Neural progenitor cell (in vitro differentiated cells): ENCODE measurements around the gene ZXDC.

Experiments
- EZH2 ChIP-seq: fragments of 200-600 bp; sonication (generic); IDR thresholded peaks from 2 replicates; pipeline ENCODE4 v1.6.1; 2017; ENCODE audit warnings: antibody characterized with exemption, mild to moderate bottlenecking, moderate library complexity
- EZH2phosphoT487 ChIP-seq: fragments of 200-600 bp; sonication (generic); IDR thresholded peaks from 2 replicates; pipeline ENCODE4 v1.6.1; 2017; ENCODE audit warnings: antibody characterized with exemption
- TF ChIP-seq, protein P1 (sequence below): fragments of 200-600 bp; sonication (generic); IDR thresholded peaks from 2 replicates; pipeline ENCODE4 v1.5.1; 2017; ENCODE audit warnings: antibody characterized with exemption, mild to moderate bottlenecking

DNA sequence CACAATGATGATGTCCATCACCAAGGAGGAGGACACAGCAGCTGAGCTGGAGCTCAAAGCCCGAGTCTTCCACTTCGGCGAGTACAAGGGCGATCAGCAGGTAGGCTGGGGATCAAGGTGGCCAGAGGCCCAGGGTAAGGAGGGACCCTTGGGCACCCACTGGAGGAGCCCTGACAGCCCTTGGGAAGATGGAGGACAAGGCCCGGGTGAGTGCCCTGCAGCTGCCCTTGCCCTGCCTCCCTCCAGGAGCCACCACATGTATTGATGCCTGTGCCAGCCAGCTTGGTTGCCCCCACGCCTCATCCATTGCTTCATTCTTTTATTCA, 42.6 kb downstream of the ZXDC start:
- TF ChIP-seq, protein P1, sequence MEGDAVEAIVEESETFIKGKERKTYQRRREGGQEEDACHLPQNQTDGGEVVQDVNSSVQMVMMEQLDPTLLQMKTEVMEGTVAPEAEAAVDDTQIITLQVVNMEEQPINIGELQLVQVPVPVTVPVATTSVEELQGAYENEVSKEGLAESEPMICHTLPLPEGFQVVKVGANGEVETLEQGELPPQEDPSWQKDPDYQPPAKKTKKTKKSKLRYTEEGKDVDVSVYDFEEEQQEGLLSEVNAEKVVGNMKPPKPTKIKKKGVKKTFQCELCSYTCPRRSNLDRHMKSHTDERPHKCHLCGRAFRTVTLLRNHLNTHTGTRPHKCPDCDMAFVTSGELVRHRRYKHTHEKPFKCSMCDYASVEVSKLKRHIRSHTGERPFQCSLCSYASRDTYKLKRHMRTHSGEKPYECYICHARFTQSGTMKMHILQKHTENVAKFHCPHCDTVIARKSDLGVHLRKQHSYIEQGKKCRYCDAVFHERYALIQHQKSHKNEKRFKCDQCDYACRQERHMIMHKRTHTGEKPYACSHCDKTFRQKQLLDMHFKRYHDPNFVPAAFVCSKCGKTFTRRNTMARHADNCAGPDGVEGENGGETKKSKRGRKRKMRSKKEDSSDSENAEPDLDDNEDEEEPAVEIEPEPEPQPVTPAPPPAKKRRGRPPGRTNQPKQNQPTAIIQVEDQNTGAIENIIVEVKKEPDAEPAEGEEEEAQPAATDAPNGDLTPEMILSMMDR = no peak
- TF ChIP-seq EZH2 (no peak), EZH2phosphoT487 (no peak)
